Natural killer cell (primary cell): ENCODE measurements around the gene MPRIP. TPM values are rescaled to one million over a fixed set of nuclear protein-coding genes. Genes with fewer than 3 reads are reported as not detected.

Experiments
- ATAC-seq, 3 donors: fragments of 150-1000 bp in 2 of 3; fragments of 200-7000 bp in 1 of 3; cut with Tn5 transposase; 1 replicate in 1 of 3; 2 replicates in 2 of 3; pipeline ENCODE4 v1.10.0; 2021; ENCODE audit warnings: mild to moderate bottlenecking in 2 of 3, moderate library complexity in 2 of 3
- DNase-seq, 2 donors: peaks; one replicate each; pipeline versions ENCODE4 v3.0.0 to v3.0.0-alpha.2; 2013 to 2021; ENCODE audit warnings: mixed read lengths in 1 of 2
- H3K27ac ChIP-seq: one replicate; pipeline ENCODE4 v1.5.1; 2013; ENCODE audit warnings: mild to moderate bottlenecking, low read length
- H3K27me3 ChIP-seq: one replicate; pipeline ENCODE4 v1.6.1; 2013; ENCODE audit warnings: low read length; ENCODE audit not compliant: control insufficient read depth, insufficient read depth
- H3K36me3 ChIP-seq: one replicate; pipeline ENCODE4 v1.6.1; 2013; ENCODE audit warnings: low read length; ENCODE audit not compliant: control insufficient read depth, insufficient read depth
- H3K4me1 ChIP-seq: one replicate; pipeline ENCODE4 v1.6.1; 2013; ENCODE audit warnings: low read length; ENCODE audit not compliant: control insufficient read depth, insufficient read depth
- H3K4me3 ChIP-seq: one replicate; pipeline ENCODE4 v1.5.1; 2013; ENCODE audit warnings: low read length
- H3K9me3 ChIP-seq: one replicate; pipeline ENCODE4 v1.6.1; 2013; ENCODE audit warnings: low read length; ENCODE audit not compliant: control insufficient read depth, insufficient read depth
- H3K27ac Mint-ChIP-seq, 2 donors: one replicate each; pipeline ENCODE4 v1.8.0; 2022; ENCODE audit warnings: mild to moderate bottlenecking in 2 of 2, mixed read lengths in 2 of 2, moderate library complexity in 1 of 2
- H3K27me3 Mint-ChIP-seq, 2 donors: one replicate each; pipeline ENCODE4 v1.8.0; 2022; ENCODE audit warnings: low read depth in 2 of 2, mixed read lengths in 2 of 2
- H3K36me3 Mint-ChIP-seq: one replicate; pipeline ENCODE4 v1.8.0; 2022; ENCODE audit warnings: mixed read lengths
- H3K4me1 Mint-ChIP-seq, 2 donors: one replicate each; pipeline ENCODE4 v1.8.0; 2022; ENCODE audit warnings: mixed read lengths in 2 of 2
- H3K4me3 Mint-ChIP-seq: one replicate; pipeline ENCODE4 v1.8.0; 2022; ENCODE audit warnings: mild to moderate bottlenecking, moderate library complexity, mixed read lengths
- H3K9me3 Mint-ChIP-seq, 2 donors: one replicate each; pipeline ENCODE4 v1.8.0; 2022; ENCODE audit warnings: mixed read lengths in 2 of 2
- CTCF ChIP-seq: fragments of 200-600 bp; IDR thresholded peaks from one replicate; pipeline ENCODE4 v1.8.0; 2022; ENCODE audit warnings: antibody characterized with exemption
- WGBS: methylation state at CpG from one replicate; pipeline ENCODE4 v1.1.7; 2013; ENCODE audit warnings: missing lambda C conversion rate; ENCODE audit not compliant: insufficient coverage; 5-methylcytosine and 5-hydroxymethylcytosine counted together
- intact Hi-C: fragments of 100-400 bp; cut with micrococcal nuclease; formaldehyde crosslinking; loops from one replicate; pipeline ENCODE4 v1.14.2; 2022
- total RNA-seq, 4 donors: library from RNA; stranded (reverse); fragments of 120-200 nt in 1 of 4; gene quantifications; one replicate each; pipeline versions ENCODE4 v1.2.3 to v1.2.4, GENCODE V29; 2013 to 2022

Gene MPRIP
- total RNA-seq, 3 donors from 2014 or later (not counting 1 experiment from before 2014, with no cell fraction given): 225 to 272 (median 229) TPM

- no peak for DNase-seq
- peaks cover 16% of the 10 kb centered on the region for H3K36me3 Mint-ChIP-seq
- no peaks in the 10 kb centered on the region for H3K9me3 Mint-ChIP-seq
- Histone ChIP-seq H3K36me3 (peaks cover 48% of the 10 kb centered on the region), H3K4me3 (no peak overlapping the region), H3K4me1 (no peaks in the 10 kb centered on the region), H3K27me3 (no peaks in the 10 kb centered on the region), H3K9me3 (no peaks in the 10 kb centered on the region), H3K27ac (no peak overlapping the region)
- 88% methylated on average over 10 of the region's 10 CpGs for WGBS
- intact Hi-C loops: no loop called here
- no peak overlapping the region for H3K27ac Mint-ChIP-seq
- no peak for ATAC-seq
- H3K4me3 Mint-ChIP-seq: no peak overlapping the region
- no peaks in the 10 kb centered on the region for H3K27me3 Mint-ChIP-seq
- no peak for TF ChIP-seq CTCF
- H3K4me1 Mint-ChIP-seq: no peaks in the 10 kb centered on the region
Measured at GRCh38 chr17:17213775-17214174, 171.5 kb downstream of the MPRIP start.

- Histone ChIP-seq H3K36me3 (peaks cover 51% of the 10 kb centered on the region), H3K27me3 (no peaks in the 10 kb centered on the region), H3K4me3 (no peak overlapping the region), H3K9me3 (no peaks in the 10 kb centered on the region), H3K4me1 (no peaks in the 10 kb centered on the region), H3K27ac (no peak overlapping the region)
- Mint-ChIP-seq H3K4me1 (no peaks in the 10 kb centered on the region), H3K36me3 (peaks cover 16% of the 10 kb centered on the region), H3K9me3 (no peaks in the 10 kb centered on the region), H3K4me3 (no peak overlapping the region), H3K27ac (no peak overlapping the region), H3K27me3 (no peaks in the 10 kb centered on the region)
- DNase-seq (no peak), ATAC-seq (no peak)
- intact Hi-C loops: no loop called here
- 94% methylated on average over 27 of the region's 27 CpGs for WGBS
- no peak for TF ChIP-seq CTCF
Measured at GRCh38 chr17:17214646-17215436, 172.6 kb downstream of the MPRIP start.

GRCh38 chr17:17215575-17215974 is 173.3 kb downstream of the MPRIP start:
- no peak for ATAC-seq

More at GRCh38 chr17:17215575-17215974, 173.3 kb downstream of the MPRIP start:
- Histone ChIP-seq H3K36me3 (peaks cover 58% of the 10 kb centered on the region), H3K9me3 (no peaks in the 10 kb centered on the region), H3K27me3 (no peaks in the 10 kb centered on the region), H3K4me1 (no peaks in the 10 kb centered on the region), H3K27ac (no peak overlapping the region), H3K4me3 (no peak overlapping the region)
- DNase-seq: no peak
- peaks cover 16% of the 10 kb centered on the region for H3K36me3 Mint-ChIP-seq
- H3K9me3 Mint-ChIP-seq: no peaks in the 10 kb centered on the region
- no peak overlapping the region for H3K27ac Mint-ChIP-seq
- no peaks in the 10 kb centered on the region for H3K27me3 Mint-ChIP-seq
- no peak overlapping the region for H3K4me3 Mint-ChIP-seq
- no peaks in the 10 kb centered on the region for H3K4me1 Mint-ChIP-seq
- WGBS: 97% methylated on average over 8 of the region's 8 CpGs
- TF ChIP-seq CTCF: no peak
- intact Hi-C loops: no loop called here
